GM13976 (cell line): Measurements from ENCODE around the gene PPP4R3A.
A peak's percentile ranks its signal among the peaks of the same experiment; 100 is the strongest.

Experiments
- DNase-seq: peaks from one replicate; pipeline ENCODE4 v3.0.0; 2012; ENCODE audit warnings: low spot score
- CTCF ChIP-seq: IDR thresholded peaks from 2 replicates; pipeline ENCODE4 v1.5.1; 2012; ENCODE audit warnings: borderline replicate concordance, mild to moderate bottlenecking; ENCODE audit not compliant: insufficient read depth; ENCODE audit errors: extremely low read depth, missing control alignments, control extremely low read depth
- in situ Hi-C: fragments of 300-500 bp; cut with MboI; formaldehyde crosslinking; loops from one replicate; pipeline ENCODE4 v1.12.0; 2022; ENCODE audit warnings: low sequenced_read_pairs, mixed read lengths, inconsistent platforms; ENCODE audit not compliant: unreplicated experiment

The PPP4R3A gene

GRCh38 chr14:91420686-91421085 is 89.4 kb downstream of the PPP4R3A start:
- no peak for TF ChIP-seq CTCF
- DNase-seq, result no peak
- in situ Hi-C loops, result loop anchor here (10.0 to 25.0 kb wide), 2 partner anchors 106 to 233 kb away; no protein-coding TSS in a partner anchor

GRCh38 chr14:91419451-91419850 is 90.7 kb downstream of the PPP4R3A start:
- in situ Hi-C loops, result loop anchor here (25.0 kb wide), 1 partner anchor 232 kb away; no protein-coding TSS in a partner anchor

GRCh38 chr14:91419044-91419397 is 91.1 kb downstream of the PPP4R3A start:
- in situ Hi-C loops, result loop anchor here (25.0 kb wide), 1 partner anchor 232 kb away; no protein-coding TSS in a partner anchor
- no peak for TF ChIP-seq CTCF
- no peak for DNase-seq

More at GRCh38 chr14:91419451-91419850, 90.7 kb downstream of the PPP4R3A start:
- no peak for DNase-seq
- no peak for TF ChIP-seq CTCF

GRCh38 chr14:91418387-91419043 is 91.6 kb downstream of the PPP4R3A start:
- DNase-seq, result peak; percentile 63
- in situ Hi-C loops, result loop anchor here (25.0 kb wide), 1 partner anchor 231 kb away; no protein-coding TSS in a partner anchor
- peak; percentile 94 for TF ChIP-seq CTCF

GRCh38 chr14:91417983-91418386 is 92.1 kb downstream of the PPP4R3A start:
- in situ Hi-C loops, result loop anchor here (25.0 kb wide), 1 partner anchor 231 kb away; no protein-coding TSS in a partner anchor
- TF ChIP-seq CTCF, result no peak
- DNase-seq, result peak; percentile 67

GRCh38 chr14:91417120-91417982 is 92.8 kb downstream of the PPP4R3A start, which contains the start of gene CCDC88C:
TSS of gene CCDC88C (minus strand) at chr14:91417820. CDS start at chr14:91417690, 130 bp downstream.
- TF ChIP-seq CTCF, result no peak
- peak; percentile 89 for DNase-seq
- in situ Hi-C loops, result loop anchor here (25.0 kb wide), 1 partner anchor 230 kb away; no protein-coding TSS in a partner anchor
